GM23338 (cell line): ENCODE measurements around the gene SLC24A1. TPM values are rescaled to one million over a fixed set of nuclear protein-coding genes. Genes with fewer than 3 reads are reported as not detected.

Experiments used
- ATAC-seq: fragments of 200-7000 bp; cut with Tn5 transposase; 3 replicates; pipeline ENCODE4 v1.9.1; 2020
- DNase-seq: peaks from one replicate; pipeline ENCODE4 v3.0.0-alpha.2; 2015; ENCODE audit warnings: low spot score
- H2AFZ ChIP-seq: fragments of 200-600 bp; sonication (generic); 2 replicates; pipeline ENCODE4 v1.8.0; 2016; ENCODE audit warnings: antibody characterized with exemption, mild to moderate bottlenecking, moderate library complexity
- H3F3A ChIP-seq: fragments of 200-600 bp; sonication (generic); replicated peaks from 2 replicates; pipeline ENCODE4 v1.8.0; 2017; ENCODE audit warnings: antibody characterized with exemption, mixed run types, low read depth
- H3K27ac ChIP-seq: fragments of 200-600 bp; sonication (generic); 2 replicates; pipeline ENCODE4 v1.6.1; 2016; ENCODE audit warnings: low read depth
- H3K27me3 ChIP-seq: fragments of 200-600 bp; sonication (generic); 2 replicates; pipeline ENCODE4 v1.8.0; 2016; ENCODE audit warnings: mild to moderate bottlenecking, mixed run types, moderate library complexity; ENCODE audit not compliant: insufficient read depth
- H3K36me3 ChIP-seq: fragments of 200-600 bp; sonication (generic); 2 replicates; pipeline ENCODE4 v1.8.0; 2016; ENCODE audit warnings: mild to moderate bottlenecking; ENCODE audit not compliant: insufficient read depth
- H3K4me1 ChIP-seq: fragments of 200-600 bp; sonication (generic); 2 replicates; pipeline ENCODE4 v1.8.0; 2016; ENCODE audit warnings: mild to moderate bottlenecking, moderate library complexity; ENCODE audit not compliant: insufficient read depth
- H3K4me2 ChIP-seq: fragments of 200-600 bp; sonication (generic); 2 replicates; pipeline ENCODE4 v1.7.1; 2017; ENCODE audit warnings: mixed run types
- H3K4me3 ChIP-seq: fragments of 200-600 bp; sonication (generic); 2 replicates; pipeline ENCODE4 v1.6.1; 2016; ENCODE audit warnings: mixed run types
- H3K79me2 ChIP-seq: fragments of 200-600 bp; sonication (generic); replicated peaks from 2 replicates; pipeline ENCODE4 v1.8.0; 2017; ENCODE audit warnings: mild to moderate bottlenecking; ENCODE audit not compliant: insufficient read depth
- H3K9me2 ChIP-seq: fragments of 200-600 bp; sonication (generic); 2 replicates; pipeline ENCODE4 v1.8.0; 2017; ENCODE audit not compliant: insufficient read depth
- H4K20me1 ChIP-seq: fragments of 200-600 bp; sonication (generic); replicated peaks from 2 replicates; pipeline ENCODE4 v1.8.0; 2017; ENCODE audit warnings: mild to moderate bottlenecking; ENCODE audit not compliant: insufficient read depth
- H3K27ac Mint-ChIP-seq: 2 replicates; pipeline ENCODE4 v1.8.0; 2020; ENCODE audit warnings: inconsistent platforms, mild to moderate bottlenecking, moderate library complexity, mixed read lengths
- H3K27me3 Mint-ChIP-seq: 3 replicates; pipeline ENCODE4 v1.8.0; 2022; ENCODE audit warnings: low read depth, mild to moderate bottlenecking, moderate library complexity, mixed read lengths, inconsistent platforms; ENCODE audit not compliant: insufficient read depth, poor library complexity
- H3K36me3 Mint-ChIP-seq: 3 replicates; pipeline ENCODE4 v1.8.0; 2021; ENCODE audit warnings: low read depth, mild to moderate bottlenecking, inconsistent platforms, moderate library complexity, mixed read lengths
- H3K4me1 Mint-ChIP-seq: 3 replicates; pipeline ENCODE4 v1.8.0; 2020; ENCODE audit warnings: mild to moderate bottlenecking, inconsistent platforms, mixed read lengths
- H3K4me3 Mint-ChIP-seq: 3 replicates; pipeline ENCODE4 v1.8.0; 2021; ENCODE audit warnings: moderate library complexity, mild to moderate bottlenecking, inconsistent platforms, mixed read lengths
- H3K9me3 Mint-ChIP-seq: 3 replicates; pipeline ENCODE4 v1.8.0; 2020; ENCODE audit warnings: moderate library complexity, mild to moderate bottlenecking, inconsistent platforms, mixed read lengths
- CTCF ChIP-seq, 2 experiments: fragments of 200-600 bp in 1 of 2; sonication (generic) in 1 of 2; conservative IDR thresholded peaks; 2 replicates each; pipeline versions ENCODE4 v1.5.1 to v1.6.1; 2016 to 2017; ENCODE audit warnings: antibody characterized with exemption in 2 of 2, low read depth in 2 of 2, mild to moderate bottlenecking in 2 of 2, moderate library complexity in 1 of 2
- EZH2 ChIP-seq: fragments of 200-600 bp; sonication (generic); IDR thresholded peaks from one replicate; pipeline ENCODE4 v1.8.0; 2017; ENCODE audit warnings: antibody characterized with exemption, mild to moderate bottlenecking, low read depth; ENCODE audit not compliant: unreplicated experiment
- EZH2phosphoT487 ChIP-seq: fragments of 200-600 bp; sonication (generic); IDR thresholded peaks from one replicate; pipeline ENCODE4 v1.8.1; 2018; ENCODE audit warnings: antibody characterized with exemption; ENCODE audit not compliant: unreplicated experiment
- JUNB ChIP-seq: IDR thresholded peaks from one replicate; pipeline ENCODE4 v1.6.1; 2016; ENCODE audit warnings: antibody characterized with exemption; ENCODE audit not compliant: unreplicated experiment
- NANOG ChIP-seq: IDR thresholded peaks from 2 replicates; pipeline ENCODE4 v1.6.1; 2016; ENCODE audit warnings: antibody characterized with exemption, borderline replicate concordance
- POLR2AphosphoS5 ChIP-seq: IDR thresholded peaks from 2 replicates; pipeline ENCODE4 v1.6.1; 2016; ENCODE audit warnings: antibody characterized with exemption, low read depth
- REST ChIP-seq: IDR thresholded peaks from one replicate; pipeline ENCODE4 v1.6.1; 2018; ENCODE audit warnings: antibody characterized with exemption; ENCODE audit not compliant: unreplicated experiment
- STAT1 ChIP-seq: IDR thresholded peaks from one replicate; pipeline ENCODE4 v1.6.1; 2016; ENCODE audit warnings: antibody characterized with exemption; ENCODE audit not compliant: unreplicated experiment
- ZNF114 ChIP-seq: fragments of 250-450 bp; sonication (Bioruptor Pico); IDR thresholded peaks from 2 replicates; pipeline ENCODE4 v1.5.0; 2020; ENCODE audit warnings: mild to moderate bottlenecking, moderate library complexity
- ZNF331 ChIP-seq: fragments of 250-450 bp; sonication (Bioruptor Pico); IDR thresholded peaks from 2 replicates; pipeline ENCODE4 v1.5.0; 2020; ENCODE audit warnings: low read depth, mild to moderate bottlenecking, moderate library complexity
- polyA plus RNA-seq: library from polyadenylated mRNA; unstranded; fragments of >200 nt; fragmentation: Nextera tagmentation; extraction: Ambion mirVana; gene quantifications from 2 replicates; pipeline ENCODE4 v1.2.1, GENCODE V29; 2016
- total RNA-seq: library from RNA; depleted of rRNA; stranded (reverse); fragments of >200 nt; shearing (Covaris generic); gene quantifications from 2 replicates; pipeline ENCODE4 v1.2.3, GENCODE V29; 2014
- TF ChIP-seq, protein P1 (sequence below): IDR thresholded peaks from 2 replicates; pipeline ENCODE4 v1.6.1; 2016; ENCODE audit warnings: antibody characterized with exemption

SLC24A1 gene
- total and polyA plus RNA-seq, 2 experiments from 2014 or later: 1.6 to 4.5 TPM

- TF ChIP-seq REST: no peak
- no peak for TF ChIP-seq ZNF331 (CRISPR knock-in tag)
- TF ChIP-seq, protein P1, sequence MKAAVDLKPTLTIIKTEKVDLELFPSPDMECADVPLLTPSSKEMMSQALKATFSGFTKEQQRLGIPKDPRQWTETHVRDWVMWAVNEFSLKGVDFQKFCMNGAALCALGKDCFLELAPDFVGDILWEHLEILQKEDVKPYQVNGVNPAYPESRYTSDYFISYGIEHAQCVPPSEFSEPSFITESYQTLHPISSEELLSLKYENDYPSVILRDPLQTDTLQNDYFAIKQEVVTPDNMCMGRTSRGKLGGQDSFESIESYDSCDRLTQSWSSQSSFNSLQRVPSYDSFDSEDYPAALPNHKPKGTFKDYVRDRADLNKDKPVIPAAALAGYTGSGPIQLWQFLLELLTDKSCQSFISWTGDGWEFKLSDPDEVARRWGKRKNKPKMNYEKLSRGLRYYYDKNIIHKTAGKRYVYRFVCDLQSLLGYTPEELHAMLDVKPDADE: no peak
- no peak for TF ChIP-seq ZNF114 (CRISPR knock-in tag)
- no peak for TF ChIP-seq EZH2
- no peak for TF ChIP-seq NANOG
These were observed 37.5 kb upstream of the SLC24A1 start (continued) for GRCh38 chr15:65584241-65584640.

GRCh38 chr15:65587094-65587493, 34.6 kb upstream of the SLC24A1 start:
- Histone ChIP-seq H3K79me2 (no peaks in the 10 kb centered on the region), H3K36me3 (peaks cover 32% of the 10 kb centered on the region), H3K4me3 (no peak overlapping the region), H2AFZ (no peak overlapping the region), H3F3A (no peaks in the 10 kb centered on the region), H3K4me2 (no peak overlapping the region), H3K4me1 (no peaks in the 10 kb centered on the region; the same call in 1 of the 2 replicates), H3K27ac (no peak overlapping the region), H3K27me3 (no peaks in the 10 kb centered on the region), H4K20me1 (no peaks in the 10 kb centered on the region), H3K9me2 (no peaks in the 10 kb centered on the region)
- peaks cover 46% of the 10 kb centered on the region for H3K36me3 Mint-ChIP-seq
- H3K27me3 Mint-ChIP-seq: peaks cover 3% of the 10 kb centered on the region
- H3K4me3 Mint-ChIP-seq: no peak overlapping the region
- no peaks in the 10 kb centered on the region for H3K4me1 Mint-ChIP-seq
- no peak overlapping the region for H3K27ac Mint-ChIP-seq
- H3K9me3 Mint-ChIP-seq: no peaks in the 10 kb centered on the region
- DNase-seq: no peak
- TF ChIP-seq, protein P1: no peak
- no peak for TF ChIP-seq EZH2phosphoT487
- no peak for TF ChIP-seq NANOG
- TF ChIP-seq JUNB: no peak
- no peak for TF ChIP-seq STAT1
- no peak for TF ChIP-seq ZNF331 (CRISPR knock-in tag)
- TF ChIP-seq POLR2AphosphoS5: no peak
- TF ChIP-seq REST: no peak
- TF ChIP-seq EZH2: no peak
- TF ChIP-seq CTCF (conservative IDR thresholded peaks at IDR 0.05; ENCODE audit: low read depth in 2 of 2): no peak
- ATAC-seq: no peak
